Epithelial cell of proximal tubule (primary cell): ENCODE results near the gene FCRL1. TPM values are rescaled to one million over a fixed set of nuclear protein-coding genes. Genes with fewer than 3 reads are reported as not detected.

Experiments
- DNase-seq: peaks from one replicate; pipeline ENCODE4 v3.0.0-alpha.2; 2011; ENCODE audit warnings: low read depth
- H3K4me3 ChIP-seq: 2 replicates; pipeline ENCODE4 v1.5.1; 2011; ENCODE audit warnings: low read depth, mild to moderate bottlenecking, low read length
- CTCF ChIP-seq: conservative IDR thresholded peaks from 2 replicates; pipeline ENCODE4 v1.5.1; 2012; ENCODE audit warnings: low read depth, mild to moderate bottlenecking, low read length
- total RNA-seq: library from RNA; depleted of rRNA; stranded (reverse); fragments of >200 nt; gene quantifications from 2 replicates; pipeline ENCODE4 v1.2.3, GENCODE V29; 2015

The FCRL1 gene
- total RNA-seq, 1 donor from 2014 or later = not detected

GRCh38 chr1:157781048-157781447 lies 38.9 kb downstream of the FCRL1 start:
- no peak for TF ChIP-seq CTCF
- H3K4me3 ChIP-seq = no peak overlapping the region
- no peak for DNase-seq

GRCh38 chr1:157776971-157777391 lies 42.9 kb downstream of the FCRL1 start, which contains the start of gene FCRL2:
FCRL2 (minus strand) TSS chr1:157777132; CDS start chr1:157777073, 59 bp downstream.
- H3K4me3 ChIP-seq = no peak within 1 kb of the TSS
- TF ChIP-seq CTCF = no peak
- peak; percentile 12 for DNase-seq

- no peak overlapping the region for H3K4me3 ChIP-seq
- no peak for TF ChIP-seq CTCF
- no peak for DNase-seq
Measured at GRCh38 chr1:157775101-157775870, 44.6 kb downstream of the FCRL1 start.

GRCh38 chr1:157774412-157774811 lies 45.5 kb downstream of the FCRL1 start:
- no peak for TF ChIP-seq CTCF
- no peak for DNase-seq
- no peak overlapping the region for H3K4me3 ChIP-seq

- peak; percentile 40 for TF ChIP-seq CTCF
- DNase-seq = no peak
- no peak overlapping the region for H3K4me3 ChIP-seq
Measured at GRCh38 chr1:157773493-157774350, 46.2 kb downstream of the FCRL1 start.

GRCh38 chr1:157771661-157772425 lies 48.1 kb downstream of the FCRL1 start:
- DNase-seq = no peak
- no peak overlapping the region for H3K4me3 ChIP-seq
- no peak for TF ChIP-seq CTCF
